SK-N-MC (cell line): ENCODE data around the gene HMGXB4.
A peak's percentile ranks its signal among the peaks of the same experiment; 100 is the strongest.

Source experiments
- DNase-seq: peaks from one replicate; pipeline ENCODE4 v3.0.0-alpha.2; 2011; ENCODE audit warnings: low read depth, low spot score
- H3K27ac ChIP-seq: fragments of 200-600 bp; sonication (generic); 2 replicates; pipeline ENCODE4 v1.5.1; 2016; ENCODE audit warnings: mixed run types
- H3K36me3 ChIP-seq: fragments of 200-600 bp; sonication (generic); 2 replicates; pipeline ENCODE4 v1.6.1; 2017; ENCODE audit warnings: antibody characterized with exemption, low read length, mixed read lengths; ENCODE audit not compliant: insufficient read depth
- H3K4me3 ChIP-seq: fragments of 200-600 bp; sonication (generic); 2 replicates; pipeline ENCODE4 v1.5.1; 2016
- H3K9ac ChIP-seq: fragments of 200-600 bp; sonication (generic); 2 replicates; pipeline ENCODE4 v1.8.0; 2017; ENCODE audit warnings: mixed run types, mixed read lengths; ENCODE audit not compliant: insufficient read length
- H3K9me3 ChIP-seq: fragments of 200-600 bp; sonication (generic); 2 replicates; pipeline ENCODE4 v1.6.1; 2017; ENCODE audit warnings: low read depth, mild to moderate bottlenecking, antibody characterized with exemption, low read length, moderate library complexity, mixed read lengths
- EZH2 ChIP-seq: fragments of 200-600 bp; sonication (generic); IDR thresholded peaks from one replicate; pipeline ENCODE4 v1.6.1; 2017; ENCODE audit warnings: antibody characterized with exemption
- FOXP2 ChIP-seq: optimal IDR thresholded peaks from 2 replicates; pipeline ENCODE3; 2011; ENCODE audit warnings: mild to moderate bottlenecking, moderate library complexity; ENCODE audit not compliant: insufficient read depth; ENCODE audit errors: extremely low read length, control extremely low read depth
- POLR2AphosphoS5 ChIP-seq: IDR thresholded peaks from 2 replicates; pipeline ENCODE4 v1.6.1; 2012; ENCODE audit warnings: mild to moderate bottlenecking, low read depth, low read length, borderline replicate concordance

Gene HMGXB4, protein sequence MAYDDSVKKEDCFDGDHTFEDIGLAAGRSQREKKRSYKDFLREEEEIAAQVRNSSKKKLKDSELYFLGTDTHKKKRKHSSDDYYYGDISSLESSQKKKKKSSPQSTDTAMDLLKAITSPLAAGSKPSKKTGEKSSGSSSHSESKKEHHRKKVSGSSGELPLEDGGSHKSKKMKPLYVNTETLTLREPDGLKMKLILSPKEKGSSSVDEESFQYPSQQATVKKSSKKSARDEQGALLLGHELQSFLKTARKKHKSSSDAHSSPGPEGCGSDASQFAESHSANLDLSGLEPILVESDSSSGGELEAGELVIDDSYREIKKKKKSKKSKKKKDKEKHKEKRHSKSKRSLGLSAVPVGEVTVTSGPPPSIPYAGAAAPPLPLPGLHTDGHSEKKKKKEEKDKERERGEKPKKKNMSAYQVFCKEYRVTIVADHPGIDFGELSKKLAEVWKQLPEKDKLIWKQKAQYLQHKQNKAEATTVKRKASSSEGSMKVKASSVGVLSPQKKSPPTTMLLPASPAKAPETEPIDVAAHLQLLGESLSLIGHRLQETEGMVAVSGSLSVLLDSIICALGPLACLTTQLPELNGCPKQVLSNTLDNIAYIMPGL

DNA sequence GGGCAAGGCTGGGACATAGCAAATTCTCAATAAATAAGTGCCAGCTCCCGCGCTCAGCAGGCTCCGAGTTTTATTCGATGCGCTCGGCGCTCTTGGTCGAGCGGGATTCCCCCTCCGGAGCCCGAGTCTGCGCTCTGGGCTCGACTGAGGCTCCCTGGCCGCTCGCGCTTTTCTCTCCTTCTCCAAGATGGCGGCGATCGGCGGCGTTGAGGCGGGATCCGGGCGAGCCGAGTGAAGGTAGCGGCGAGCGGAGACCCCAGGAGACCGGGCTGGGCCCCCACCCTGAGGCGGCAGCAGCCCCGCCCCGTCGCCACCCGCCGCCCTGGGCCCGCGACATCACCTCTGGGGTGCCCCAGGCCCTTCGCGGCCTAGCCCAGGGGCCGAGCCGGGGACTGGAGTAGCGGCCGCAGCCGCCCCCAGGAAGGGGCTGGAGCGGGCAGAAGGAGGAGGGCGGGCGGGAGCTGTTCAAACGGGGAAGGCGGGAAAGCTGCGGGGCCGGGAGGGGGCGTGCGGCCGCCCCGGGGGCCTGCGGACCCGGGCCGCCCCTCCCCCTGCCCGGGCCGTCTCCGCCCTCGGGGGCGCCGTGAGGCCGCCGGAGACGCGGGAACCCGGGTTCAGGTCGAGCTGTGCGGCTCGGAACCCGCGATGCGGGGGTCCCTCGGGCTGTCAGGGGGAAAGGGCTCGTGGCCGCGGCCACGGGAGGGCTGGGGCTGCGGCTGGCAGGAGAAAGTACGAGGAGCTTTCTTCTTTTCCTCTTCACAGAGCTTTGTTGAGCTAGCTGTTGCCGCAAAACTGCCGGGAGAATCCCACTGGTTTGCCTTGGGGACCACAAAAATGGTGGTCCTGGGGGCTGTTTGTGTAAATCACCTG is at the start of gene HMGXB4:
Gene HMGXB4 (plus strand): TSS at position 173 of the 870 bp plus-strand sequence. CDS start 4,898 bp downstream, outside the sequence.
- Histone ChIP-seq H3K4me3 (peak within 1 kb of the TSS; percentile 84), H3K9ac (peak within 1 kb of the TSS; percentile 99), H3K9me3 (no peaks in the 10 kb centered on the region), H3K27ac (peak within 1 kb of the TSS; percentile 97), H3K36me3 (peaks cover 27% of the 10 kb centered on the region)
- peak; percentile 76; the same call in 1 of the 2 replicates for TF ChIP-seq POLR2AphosphoS5
- no peak for TF ChIP-seq EZH2
- peak; percentile 37 for DNase-seq

DNA sequence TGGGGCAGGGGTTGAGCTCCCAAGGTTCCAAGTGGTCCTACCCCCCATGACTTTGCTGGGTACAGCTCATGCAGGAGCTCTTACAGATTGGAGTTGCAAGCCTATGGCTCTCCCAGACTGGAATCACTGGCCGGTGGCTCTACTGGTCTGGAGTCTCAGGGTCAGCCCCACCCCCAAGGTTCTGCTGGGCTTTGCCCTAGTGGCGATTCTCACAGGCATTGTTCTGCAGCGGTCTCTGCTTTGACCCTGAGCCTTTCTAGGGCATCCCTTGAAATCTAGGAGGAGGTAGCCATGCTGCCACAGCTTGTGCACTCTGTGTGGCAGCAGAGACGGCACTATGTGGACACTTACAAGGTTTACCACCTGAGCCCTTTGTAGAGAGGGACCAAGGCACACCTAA is 49.3 kb upstream of the HMGXB4 start:
- no peak for TF ChIP-seq POLR2AphosphoS5
- TF ChIP-seq EZH2, result no peak
- no peak for TF ChIP-seq FOXP2
- DNase-seq, result no peak

DNA sequence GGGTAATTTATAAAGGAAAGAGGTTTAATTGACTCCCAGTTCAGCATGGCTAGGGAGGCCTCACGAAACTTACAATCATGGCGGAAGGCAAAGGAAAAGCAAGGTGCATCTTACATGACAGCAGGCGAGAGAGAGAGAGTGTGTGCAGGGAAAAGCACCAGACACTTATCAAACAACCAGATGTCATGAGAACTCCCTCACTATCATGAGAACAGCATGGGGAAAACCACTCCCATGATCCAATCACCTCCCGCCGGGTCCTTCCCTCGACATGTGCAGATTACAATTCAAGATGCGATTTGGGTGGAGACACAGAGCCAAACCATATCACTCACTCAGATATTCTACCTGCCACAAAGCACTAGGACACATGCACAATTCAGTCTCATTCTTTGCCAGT is 48.1 kb upstream of the HMGXB4 start:
- Histone ChIP-seq H3K4me3 (no peak overlapping the region), H3K9me3 (no peaks in the 10 kb centered on the region), H3K9ac (no peak overlapping the region), H3K36me3 (peaks cover 12% of the 10 kb centered on the region), H3K27ac (no peak overlapping the region)
- TF ChIP-seq FOXP2 (no peak), EZH2 (no peak), POLR2AphosphoS5 (no peak)
- no peak for DNase-seq

More for the DNA sequence above, 49.3 kb upstream of the HMGXB4 start:
- Histone ChIP-seq H3K27ac (no peak overlapping the region), H3K9ac (no peak overlapping the region), H3K9me3 (no peaks in the 10 kb centered on the region), H3K4me3 (no peak overlapping the region), H3K36me3 (peaks cover 4% of the 10 kb centered on the region)

DNA sequence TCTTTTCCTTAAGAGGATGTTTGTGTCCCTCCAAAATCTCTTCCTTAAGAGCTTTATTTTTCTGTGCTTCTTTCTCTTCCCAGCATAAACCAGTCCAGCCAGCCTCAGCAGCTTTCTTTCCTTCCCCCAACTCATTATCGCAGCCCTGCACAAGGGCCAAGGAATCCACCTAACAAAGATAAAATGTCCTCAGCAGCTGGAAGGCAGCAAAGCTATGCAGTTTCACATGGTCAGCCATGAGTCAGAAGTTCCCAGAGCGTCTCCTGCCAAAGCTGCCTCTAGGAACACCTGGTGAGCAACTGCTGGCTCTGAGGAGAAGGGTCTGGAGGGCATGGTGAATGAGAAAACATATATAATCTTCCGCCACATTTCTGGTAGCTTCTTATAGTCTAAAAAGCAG is 45.3 kb upstream of the HMGXB4 start:
- no peak overlapping the region for H3K4me3 ChIP-seq
- H3K9me3 ChIP-seq, result no peaks in the 10 kb centered on the region
- no peak for TF ChIP-seq FOXP2
- no peak for TF ChIP-seq POLR2AphosphoS5
- TF ChIP-seq EZH2, result no peak
- DNase-seq, result no peak
- no peak overlapping the region for H3K27ac ChIP-seq
- H3K36me3 ChIP-seq, result peaks cover 18% of the 10 kb centered on the region
- H3K9ac ChIP-seq, result no peak overlapping the region

DNA sequence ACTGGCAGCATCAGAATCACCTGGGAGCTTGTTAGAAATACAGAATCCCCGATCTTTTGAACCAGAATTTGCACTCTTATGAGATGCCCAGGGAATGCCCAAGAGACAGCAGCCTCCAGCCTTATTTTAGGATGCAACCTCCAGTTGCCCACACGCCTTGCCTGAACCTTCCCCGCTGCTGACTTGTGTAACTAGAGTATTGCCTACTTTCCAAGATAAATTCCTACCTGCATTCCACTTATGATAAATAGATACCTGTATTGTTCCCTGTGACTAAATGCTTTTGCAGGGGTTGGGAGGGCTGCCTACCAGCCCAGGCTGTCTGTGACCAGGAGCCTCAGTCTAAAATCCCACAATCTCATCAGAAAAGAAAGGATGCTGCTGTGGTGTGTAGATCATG is 44.3 kb upstream of the HMGXB4 start:
- no peak for DNase-seq
- H3K9me3 ChIP-seq, result no peaks in the 10 kb centered on the region
- no peak overlapping the region for H3K27ac ChIP-seq
- H3K36me3 ChIP-seq, result peaks cover 20% of the 10 kb centered on the region
- no peak overlapping the region for H3K4me3 ChIP-seq
- no peak overlapping the region for H3K9ac ChIP-seq
- TF ChIP-seq EZH2 (no peak), POLR2AphosphoS5 (no peak), FOXP2 (no peak)

DNA sequence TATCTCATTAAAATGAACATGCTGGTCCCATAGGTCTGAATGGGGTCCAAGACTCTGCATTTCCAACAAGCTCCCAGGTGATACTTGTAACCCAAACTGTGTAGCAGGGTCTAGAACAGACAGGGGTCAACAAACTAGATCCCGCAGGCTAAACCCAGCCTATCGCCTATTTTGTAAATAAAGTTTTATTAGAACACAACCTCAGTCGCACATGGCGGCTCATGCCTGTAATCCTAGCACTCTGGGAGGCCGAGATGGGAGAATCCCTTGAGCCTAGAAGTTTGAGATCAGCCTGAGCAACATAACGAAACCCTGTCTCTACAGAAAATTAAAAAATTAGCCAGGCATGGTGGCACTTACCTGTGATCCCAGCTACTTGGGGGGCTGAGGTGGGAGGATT is 42.3 kb upstream of the HMGXB4 start:
- H3K9me3 ChIP-seq, result no peaks in the 10 kb centered on the region
- H3K36me3 ChIP-seq, result peaks cover 27% of the 10 kb centered on the region
- TF ChIP-seq EZH2, result no peak
- no peak for TF ChIP-seq POLR2AphosphoS5
- no peak for TF ChIP-seq FOXP2
- H3K9ac ChIP-seq, result no peak overlapping the region
- no peak for DNase-seq
- no peak overlapping the region for H3K27ac ChIP-seq
- no peak overlapping the region for H3K4me3 ChIP-seq

DNA sequence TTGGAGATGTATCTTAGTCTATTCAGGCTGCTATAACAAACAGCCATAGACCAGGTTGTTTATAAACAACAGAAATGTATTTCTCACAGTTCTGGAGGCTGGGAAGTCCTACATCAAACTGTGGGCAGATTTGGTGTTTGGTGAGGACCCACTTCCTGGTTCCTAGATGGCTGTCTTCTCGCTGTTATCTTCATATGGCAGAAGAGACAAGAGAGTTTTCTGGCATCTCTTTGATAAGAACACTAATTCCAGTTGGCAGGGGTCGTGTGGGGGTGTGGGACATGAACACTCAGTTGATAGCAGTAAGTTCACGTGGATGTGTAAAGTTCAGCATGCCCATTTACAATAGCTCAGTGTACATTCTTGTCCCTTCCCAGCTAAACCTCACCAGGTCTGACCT is 41.3 kb upstream of the HMGXB4 start:
- Histone ChIP-seq H3K36me3 (peaks cover 27% of the 10 kb centered on the region), H3K9me3 (no peaks in the 10 kb centered on the region), H3K27ac (no peak overlapping the region)

DNA sequence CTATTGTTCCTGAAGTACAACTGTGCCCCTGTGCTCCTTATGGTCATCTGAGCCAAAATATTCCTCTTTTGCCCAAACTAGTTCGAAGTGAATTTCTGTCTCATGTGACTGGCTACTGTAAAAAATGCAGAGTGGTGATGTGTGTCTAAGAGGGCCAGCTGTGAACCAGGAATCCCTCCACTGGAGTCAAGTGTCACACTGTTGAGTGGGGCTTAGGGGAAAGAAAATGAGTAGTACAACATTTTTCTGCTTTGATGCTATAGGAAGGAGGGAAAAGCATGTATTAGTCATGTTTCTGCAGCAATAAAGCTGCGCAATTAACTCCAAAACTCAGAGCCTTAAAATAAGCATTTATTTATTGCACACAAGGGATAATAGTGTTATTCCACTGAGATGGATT is 39.8 kb upstream of the HMGXB4 start:
- H3K36me3 ChIP-seq, result peaks cover 24% of the 10 kb centered on the region
- no peaks in the 10 kb centered on the region for H3K9me3 ChIP-seq
- no peak for DNase-seq
- no peak overlapping the region for H3K4me3 ChIP-seq
- no peak overlapping the region for H3K27ac ChIP-seq
- H3K9ac ChIP-seq, result no peak overlapping the region
- no peak for TF ChIP-seq EZH2
- no peak for TF ChIP-seq FOXP2
- TF ChIP-seq POLR2AphosphoS5, result no peak

More for the DNA sequence above, 41.3 kb upstream of the HMGXB4 start:
- TF ChIP-seq EZH2 (no peak), FOXP2 (no peak)
- DNase-seq, result no peak
- Histone ChIP-seq H3K4me3 (no peak overlapping the region), H3K9ac (no peak overlapping the region)
